RWPE2 (cell line): Measurements from ENCODE around the gene SH3RF1.

Source experiments
- ATAC-seq: fragments of 200-7000 bp; cut with Tn5 transposase; 3 replicates; pipeline ENCODE4 v1.9.1; 2021; ENCODE audit warnings: low read depth
- DNase-seq: peaks from one replicate; pipeline ENCODE4 v3.0.0-alpha.2; 2020; ENCODE audit warnings: low spot score
- H3K27ac ChIP-seq: fragments of 450-650 bp; 2 replicates; pipeline ENCODE4 v1.5.1; 2017; ENCODE audit warnings: mild to moderate bottlenecking; ENCODE audit not compliant: poor library complexity, severe bottlenecking
- H3K27me3 ChIP-seq: fragments of 250-450 bp; sonication (Bioruptor Pico); 2 replicates; pipeline ENCODE4 v1.5.1; 2021; ENCODE audit warnings: mild to moderate bottlenecking, moderate library complexity; ENCODE audit not compliant: insufficient read depth, poor library complexity, severe bottlenecking
- H3K36me3 ChIP-seq: fragments of 250-450 bp; sonication (Bioruptor Pico); 2 replicates; pipeline ENCODE4 v1.5.1; 2020; ENCODE audit warnings: low read depth, mild to moderate bottlenecking, moderate library complexity
- H3K4me1 ChIP-seq: fragments of 250-450 bp; sonication (Bioruptor Pico); 2 replicates; pipeline ENCODE4 v1.5.1; 2021; ENCODE audit warnings: mild to moderate bottlenecking, moderate library complexity; ENCODE audit not compliant: insufficient read depth, poor library complexity, severe bottlenecking
- H3K4me3 ChIP-seq: fragments of 250-450 bp; sonication (Bioruptor Pico); 2 replicates; pipeline ENCODE4 v1.5.1; 2021; ENCODE audit warnings: mild to moderate bottlenecking, moderate library complexity; ENCODE audit not compliant: severe bottlenecking
- H3K9me3 ChIP-seq: fragments of 250-450 bp; sonication (Bioruptor Pico); 2 replicates; pipeline ENCODE4 v1.5.1; 2021; ENCODE audit warnings: mild to moderate bottlenecking, moderate library complexity; ENCODE audit not compliant: severe bottlenecking
- CTCF ChIP-seq: fragments of 450-650 bp; IDR thresholded peaks from one replicate; pipeline ENCODE4 v1.5.1; 2017; ENCODE audit warnings: mild to moderate bottlenecking, moderate library complexity; ENCODE audit not compliant: poor library complexity, severe bottlenecking

SH3RF1 gene

GRCh38 chr4:169117591-169118081 lies 153.1 kb downstream of the SH3RF1 start:
- ATAC-seq (no peak), DNase-seq (no peak)
- Histone ChIP-seq H3K9me3 (no peaks in the 10 kb centered on the region), H3K27me3 (no peaks in the 10 kb centered on the region), H3K4me3 (no peak overlapping the region), H3K4me1 (peaks cover 19% of the 10 kb centered on the region), H3K27ac (peak overlapping the region; percentile 89), H3K36me3 (peaks cover 73% of the 10 kb centered on the region)
- TF ChIP-seq CTCF: no peak

GRCh38 chr4:169116270-169116901 lies 154.4 kb downstream of the SH3RF1 start:
- ATAC-seq: peak; percentile 29; the same call in 2 of the 3 replicates
- DNase-seq: peak; percentile 62
- Histone ChIP-seq H3K36me3 (peaks cover 61% of the 10 kb centered on the region), H3K4me3 (no peak overlapping the region), H3K9me3 (no peaks in the 10 kb centered on the region), H3K27ac (peak overlapping the region; percentile 89), H3K27me3 (no peaks in the 10 kb centered on the region), H3K4me1 (peaks cover 19% of the 10 kb centered on the region)
- no peak for TF ChIP-seq CTCF

GRCh38 chr4:169115897-169116254 lies 154.9 kb downstream of the SH3RF1 start:
- DNase-seq: peak; percentile 91
- no peak overlapping the region for H3K4me3 ChIP-seq
- ATAC-seq: peak; percentile 100
- no peaks in the 10 kb centered on the region for H3K27me3 ChIP-seq
- TF ChIP-seq CTCF: peak; percentile 59
- H3K4me1 ChIP-seq: peaks cover 19% of the 10 kb centered on the region
- H3K27ac ChIP-seq: peak overlapping the region; percentile 89
- H3K36me3 ChIP-seq: peaks cover 56% of the 10 kb centered on the region
- H3K9me3 ChIP-seq: no peaks in the 10 kb centered on the region

- no peak for DNase-seq
- Histone ChIP-seq H3K27me3 (no peaks in the 10 kb centered on the region), H3K4me3 (no peak overlapping the region), H3K4me1 (peaks cover 19% of the 10 kb centered on the region), H3K27ac (peak overlapping the region; percentile 89), H3K36me3 (peaks cover 56% of the 10 kb centered on the region), H3K9me3 (no peaks in the 10 kb centered on the region)
- TF ChIP-seq CTCF: no peak
- ATAC-seq: no peak
Observed at GRCh38 chr4:169115144-169115896, 155.4 kb downstream of the SH3RF1 start.
